ENCODE measurements around the gene TAS2R40.

Gene TAS2R40

GRCh38 chr7:143248761-143249354 lies 27.0 kb downstream of the TAS2R40 start:
- DNase-seq (ENCODE audit: low read depth in 1 of 2, low spot score in 1 of 2) = no peak
- H3K4me3 ChIP-seq (replicated peaks; ENCODE audit: insufficient read depth, low read length) = no peak overlapping the region
- no peaks in the 10 kb centered on the region for H3K27me3 ChIP-seq (ENCODE audit: insufficient read depth, poor library complexity, severe bottlenecking)
- no peak for TF ChIP-seq SPI1 (IDR thresholded peaks at IDR 0.05; ENCODE audit: borderline replicate concordance, low read depth)
- no peak for TF ChIP-seq GABPA (IDR thresholded peaks at IDR 0.05; ENCODE audit: low read depth)
- TF ChIP-seq POLR2AphosphoS5 (IDR thresholded peaks at IDR 0.05; ENCODE audit: low read depth) = no peak
- TF ChIP-seq CTCF (IDR thresholded peaks at IDR 0.05; ENCODE audit: insufficient read depth, low read length) = no peak
- no peak for TF ChIP-seq REST (IDR thresholded peaks at IDR 0.05; ENCODE audit: insufficient replicate concordance, low read depth)
- H3K27ac ChIP-seq (replicated peaks) = no peak overlapping the region

GRCh38 chr7:143250199-143250598 lies 28.4 kb downstream of the TAS2R40 start:
- no peak for DNase-seq (ENCODE audit: low read depth in 1 of 2, low spot score in 1 of 2)

GRCh38 chr7:143250822-143251221 lies 29.0 kb downstream of the TAS2R40 start:
- Histone ChIP-seq H3K4me3 (replicated peaks; ENCODE audit: insufficient read depth, low read length) (no peak overlapping the region), H3K27me3 (ENCODE audit: insufficient read depth, poor library complexity, severe bottlenecking) (no peaks in the 10 kb centered on the region), H3K27ac (replicated peaks) (no peak overlapping the region)
- no peak for DNase-seq (ENCODE audit: low read depth in 1 of 2, low spot score in 1 of 2)
- TF ChIP-seq GABPA (IDR thresholded peaks at IDR 0.05; ENCODE audit: low read depth) (no peak), POLR2AphosphoS5 (IDR thresholded peaks at IDR 0.05; ENCODE audit: low read depth) (no peak), REST (IDR thresholded peaks at IDR 0.05; ENCODE audit: insufficient replicate concordance, low read depth) (no peak), SPI1 (IDR thresholded peaks at IDR 0.05; ENCODE audit: borderline replicate concordance, low read depth) (no peak), CTCF (IDR thresholded peaks at IDR 0.05; ENCODE audit: insufficient read depth, low read length) (no peak)

More at GRCh38 chr7:143250199-143250598, 28.4 kb downstream of the TAS2R40 start:
- Histone ChIP-seq H3K27ac (replicated peaks) (no peak overlapping the region), H3K27me3 (ENCODE audit: insufficient read depth, poor library complexity, severe bottlenecking) (no peaks in the 10 kb centered on the region), H3K4me3 (replicated peaks; ENCODE audit: insufficient read depth, low read length) (no peak overlapping the region)
- no peak for TF ChIP-seq GABPA (IDR thresholded peaks at IDR 0.05; ENCODE audit: low read depth)

- Histone ChIP-seq H3K4me3 (replicated peaks; ENCODE audit: insufficient read depth, low read length) (no peak overlapping the region), H3K27ac (replicated peaks) (no peak overlapping the region), H3K27me3 (ENCODE audit: insufficient read depth, poor library complexity, severe bottlenecking) (no peaks in the 10 kb centered on the region)
- TF ChIP-seq CTCF (IDR thresholded peaks at IDR 0.05; ENCODE audit: insufficient read depth, low read length) (no peak), SPI1 (IDR thresholded peaks at IDR 0.05; ENCODE audit: borderline replicate concordance, low read depth) (no peak), REST (IDR thresholded peaks at IDR 0.05; ENCODE audit: insufficient replicate concordance, low read depth) (no peak), GABPA (IDR thresholded peaks at IDR 0.05; ENCODE audit: low read depth) (no peak), POLR2AphosphoS5 (IDR thresholded peaks at IDR 0.05; ENCODE audit: low read depth) (no peak)
- no peak for DNase-seq (ENCODE audit: low read depth in 1 of 2, low spot score in 1 of 2)
Observed at GRCh38 chr7:143252006-143252405, 30.2 kb downstream of the TAS2R40 start.
